Astrocyte (in vitro differentiated cells and primary cell): Measurements from ENCODE around the gene ITK.

ENCODE experiments used
- CTCF ChIP-seq: IDR thresholded peaks from 2 replicates; pipeline ENCODE4 v1.5.1; 2011; ENCODE audit warnings: low read depth, mild to moderate bottlenecking, inconsistent platforms, low read length, moderate library complexity; ENCODE audit not compliant: insufficient read depth
- EZH2 ChIP-seq: IDR thresholded peaks from 2 replicates; pipeline ENCODE4 v1.6.1; 2012; ENCODE audit warnings: mild to moderate bottlenecking, low read length, inconsistent platforms; ENCODE audit not compliant: insufficient read depth

GRCh38 chr5:157172403-157172802 lies 8.2 kb upstream of the ITK start:
- TF ChIP-seq CTCF (no peak), EZH2 (no peak)
